Esophagus muscularis mucosa (tissue), 4 donors: ENCODE results near the gene SH2D1B. TPM values are rescaled to one million over a fixed set of nuclear protein-coding genes. Genes with fewer than 3 reads are reported as not detected.
"Not testable (repeated sequence)": the region's sequence is repeated elsewhere in the genome, so short reads cannot be mapped to it uniquely, and the experiment has no call there.

Experiments
- DNase-seq: peaks from one replicate; pipeline ENCODE4 v3.0.0-alpha.2; 2017; ENCODE audit errors: extremely low spot score
- H3K27ac ChIP-seq, 4 donors: fragments of 200-600 bp; sonication (generic); replicated peaks in 1 of 4; 1 replicate in 3 of 4; 2 replicates in 1 of 4; pipeline ENCODE4 v1.5.1; 2016 to 2019; ENCODE audit warnings: mild to moderate bottlenecking in 1 of 4
- H3K27me3 ChIP-seq, 4 donors: fragments of 200-600 bp; sonication (generic); one replicate each; pipeline versions ENCODE4 v1.5.1 to v1.6.0; 2016 to 2019
- H3K36me3 ChIP-seq, 4 donors: fragments of 200-600 bp; sonication (generic); one replicate each; pipeline ENCODE4 v1.5.1; 2016 to 2019
- H3K4me1 ChIP-seq, 4 donors: fragments of 200-600 bp; sonication (generic); one replicate each; pipeline ENCODE4 v1.5.1; 2016 to 2019
- H3K4me3 ChIP-seq, 4 donors: fragments of 200-600 bp; sonication (generic); 1 replicate in 2 of 4; 2 replicates in 2 of 4; pipeline ENCODE4 v1.5.1; 2016 to 2019; ENCODE audit warnings: mild to moderate bottlenecking in 4 of 4, moderate library complexity in 1 of 4
- H3K9me3 ChIP-seq, 4 donors: fragments of 200-600 bp; sonication (generic); 1 replicate in 3 of 4; 2 replicates in 1 of 4; pipeline ENCODE4 v1.5.1; 2016 to 2019
- EP300 ChIP-seq: sonication (generic); formaldehyde crosslinking; IDR thresholded peaks from one replicate; pipeline ENCODE4 v1.6.1; 2017; ENCODE audit warnings: antibody characterized with exemption
- POLR2A ChIP-seq: fragments of 450-650 bp; IDR thresholded peaks from one replicate; pipeline ENCODE4 v1.6.1; 2017; ENCODE audit warnings: antibody characterized with exemption, moderate library complexity, mild to moderate bottlenecking, low read depth
- POLR2AphosphoS5 ChIP-seq, 2 donors: sonication (generic); formaldehyde crosslinking; IDR thresholded peaks; one replicate each; pipeline ENCODE4 v1.6.1; 2017; ENCODE audit warnings: antibody characterized with exemption in 2 of 2
- WGBS: methylation state at CpG from one replicate; pipeline ENCODE4 v1.1.5; 2018; 5-methylcytosine and 5-hydroxymethylcytosine counted together
- intact Hi-C: fragments of 100-400 bp; cut with DNase I; formaldehyde crosslinking; loops from one replicate; pipeline ENCODE4 v1.15.1; 2023
- total RNA-seq, 4 donors: library from RNA; depleted of rRNA; stranded (reverse); fragments of >200 nt; gene quantifications; one replicate each; pipeline versions ENCODE4 v1.1.0 to v1.2.1, GENCODE V29; 2016
- TF ChIP-seq, protein P1 (sequence below), 3 experiments: fragments of 200-600 bp in 2 of 3; fragments of 450-650 bp in 1 of 3; sonication (generic) in 2 of 3; IDR thresholded peaks; one replicate each; pipeline ENCODE4 v1.5.1; 2017 to 2019; ENCODE audit warnings: antibody characterized with exemption in 3 of 3, mild to moderate bottlenecking in 2 of 3, moderate library complexity in 1 of 3

Gene SH2D1B
- total RNA-seq, 4 donors from 2014 or later: 1.2 TPM; not detected in 3

DNA sequence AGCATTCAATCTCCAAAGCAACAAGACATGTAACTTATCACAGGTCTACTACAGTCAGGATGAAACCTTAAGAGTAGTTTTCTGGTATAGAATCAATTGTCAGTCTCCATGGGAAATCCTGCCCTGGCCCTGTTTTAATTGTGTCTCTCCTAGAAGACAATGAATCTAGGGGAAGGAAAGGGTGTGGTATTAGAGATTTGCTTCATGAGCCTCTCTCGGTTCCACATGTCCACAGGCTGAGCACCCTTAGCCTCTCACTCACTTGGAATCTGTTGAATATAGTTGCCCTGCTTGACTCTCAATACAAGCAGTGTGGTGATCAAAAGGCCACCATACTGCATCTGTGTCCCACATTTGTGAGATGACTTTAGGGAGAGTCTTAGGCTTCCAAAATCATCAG, 53.0 kb downstream of the SH2D1B start:
- TF ChIP-seq, protein P1, sequence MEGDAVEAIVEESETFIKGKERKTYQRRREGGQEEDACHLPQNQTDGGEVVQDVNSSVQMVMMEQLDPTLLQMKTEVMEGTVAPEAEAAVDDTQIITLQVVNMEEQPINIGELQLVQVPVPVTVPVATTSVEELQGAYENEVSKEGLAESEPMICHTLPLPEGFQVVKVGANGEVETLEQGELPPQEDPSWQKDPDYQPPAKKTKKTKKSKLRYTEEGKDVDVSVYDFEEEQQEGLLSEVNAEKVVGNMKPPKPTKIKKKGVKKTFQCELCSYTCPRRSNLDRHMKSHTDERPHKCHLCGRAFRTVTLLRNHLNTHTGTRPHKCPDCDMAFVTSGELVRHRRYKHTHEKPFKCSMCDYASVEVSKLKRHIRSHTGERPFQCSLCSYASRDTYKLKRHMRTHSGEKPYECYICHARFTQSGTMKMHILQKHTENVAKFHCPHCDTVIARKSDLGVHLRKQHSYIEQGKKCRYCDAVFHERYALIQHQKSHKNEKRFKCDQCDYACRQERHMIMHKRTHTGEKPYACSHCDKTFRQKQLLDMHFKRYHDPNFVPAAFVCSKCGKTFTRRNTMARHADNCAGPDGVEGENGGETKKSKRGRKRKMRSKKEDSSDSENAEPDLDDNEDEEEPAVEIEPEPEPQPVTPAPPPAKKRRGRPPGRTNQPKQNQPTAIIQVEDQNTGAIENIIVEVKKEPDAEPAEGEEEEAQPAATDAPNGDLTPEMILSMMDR (IDR thresholded peaks at IDR 0.05): no peak
- TF ChIP-seq EP300 (no peak), POLR2AphosphoS5 (IDR thresholded peaks at IDR 0.05) (no peak)
- H3K4me1 ChIP-seq: no peaks in the 10 kb centered on the region
- H3K36me3 ChIP-seq: peaks cover 0 to 13% (median 6%) of the 10 kb centered on the region in 4 donors
- no peaks in the 10 kb centered on the region for H3K27me3 ChIP-seq
- 80% methylated on average over 1 of the region's 1 CpG for WGBS
- H3K9me3 ChIP-seq: no peaks in the 10 kb centered on the region
- H3K4me3 ChIP-seq: no peak overlapping the region
- no peak overlapping the region for H3K27ac ChIP-seq
- DNase-seq: no peak
- intact Hi-C loops: no loop called here

DNA sequence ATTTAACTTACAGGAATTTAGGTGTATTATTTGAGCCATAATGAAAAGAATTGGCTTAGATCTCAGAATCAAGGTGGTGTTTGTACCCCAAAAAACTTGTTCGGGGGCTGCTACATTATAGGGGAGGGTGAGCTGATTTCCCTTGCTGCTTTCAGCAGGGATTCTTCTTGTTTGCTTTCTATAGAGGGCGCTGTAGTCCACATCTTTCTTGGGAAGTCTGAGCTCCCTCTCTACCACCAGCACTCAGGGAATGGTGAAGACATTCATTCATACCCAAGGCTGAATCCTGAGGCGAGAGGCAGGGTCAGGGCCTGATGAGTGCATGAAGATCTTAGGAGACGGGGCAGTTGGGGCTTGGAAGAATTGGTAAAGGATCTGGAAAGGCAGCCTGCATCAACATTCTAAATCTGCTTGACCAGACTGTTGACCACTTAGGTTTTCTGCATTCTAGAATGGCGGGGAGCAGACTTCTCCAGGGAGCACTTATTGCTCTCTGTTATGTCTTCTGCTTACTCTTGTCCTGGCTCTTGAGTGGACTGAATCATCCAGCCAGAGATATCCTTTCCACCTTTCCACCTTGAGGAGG, 54.2 kb downstream of the SH2D1B start:
- WGBS: 58% methylated on average over 5 of the region's 5 CpGs

DNA sequence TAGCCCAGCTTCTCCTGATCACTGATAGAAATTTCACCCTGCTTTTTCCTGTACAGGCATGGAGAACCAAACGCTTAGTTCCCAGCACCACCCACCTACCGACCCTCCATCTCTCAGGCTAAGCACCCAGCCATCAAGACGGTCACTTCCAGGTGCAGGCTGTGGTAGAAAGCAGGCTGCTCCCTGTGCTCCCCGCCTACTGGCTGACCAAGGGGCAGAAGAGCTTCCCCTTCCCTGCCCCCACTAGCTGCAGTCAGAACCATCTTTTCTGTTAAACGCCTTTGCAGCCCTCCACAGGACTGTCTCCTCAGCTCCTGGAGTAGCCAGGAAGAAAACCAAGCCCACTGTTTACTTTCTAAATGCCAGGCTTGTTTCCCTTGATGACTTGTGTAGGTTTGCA, 58.2 kb downstream of the SH2D1B start:
- Histone ChIP-seq H3K27me3 (no peaks in the 10 kb centered on the region), H3K27ac (no peak overlapping the region), H3K4me3 (no peak overlapping the region), H3K9me3 (no peaks in the 10 kb centered on the region), H3K4me1 (peaks cover 0 to 5% (median 0%) of the 10 kb centered on the region in 4 donors), H3K36me3 (peaks cover 0 to 13% (median 6%) of the 10 kb centered on the region in 4 donors)
- TF ChIP-seq POLR2A: no peak
- TF ChIP-seq POLR2AphosphoS5 (IDR thresholded peaks at IDR 0.05): no peak
- no peak for TF ChIP-seq EP300
- TF ChIP-seq, protein P1 (IDR thresholded peaks at IDR 0.05): no peak
- intact Hi-C loops: no loop called here
- WGBS: 77% methylated on average over 5 of the region's 5 CpGs
- no peak for DNase-seq

More for the DNA sequence above, 54.2 kb downstream of the SH2D1B start:
- H3K4me3 ChIP-seq: no peak overlapping the region
- H3K27ac ChIP-seq: no peak overlapping the region
- no peak for DNase-seq
- TF ChIP-seq POLR2A: no peak
- TF ChIP-seq POLR2AphosphoS5 (IDR thresholded peaks at IDR 0.05): no peak
- TF ChIP-seq EP300: no peak
- TF ChIP-seq, protein P1 (IDR thresholded peaks at IDR 0.05): no peak
- intact Hi-C loops: no loop called here
- no peaks in the 10 kb centered on the region for H3K27me3 ChIP-seq
- no peaks in the 10 kb centered on the region for H3K4me1 ChIP-seq
- H3K36me3 ChIP-seq: peaks cover 0 to 13% (median 6%) of the 10 kb centered on the region in 4 donors
- H3K9me3 ChIP-seq: no peaks in the 10 kb centered on the region

DNA sequence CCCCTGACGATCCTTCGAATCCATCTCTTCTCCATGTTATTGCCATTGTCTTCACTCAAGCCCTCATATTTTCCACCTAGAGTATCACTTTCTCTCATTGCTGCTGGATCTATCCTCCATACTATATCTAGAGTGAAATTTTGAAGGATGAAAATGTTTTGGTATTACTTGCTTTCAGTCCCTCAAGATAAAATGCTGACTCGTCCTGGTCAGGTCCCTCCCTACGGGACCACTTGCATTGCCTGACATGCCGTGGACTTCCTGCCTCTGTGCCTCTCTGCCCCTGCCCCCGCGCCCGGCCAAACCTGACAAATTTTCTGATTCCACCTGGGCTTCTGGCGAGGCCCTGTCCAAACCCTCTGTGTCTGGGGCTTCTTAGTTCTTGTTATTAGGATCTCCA, 58.9 kb downstream of the SH2D1B start:
- Histone ChIP-seq H3K27ac (no peak overlapping the region), H3K36me3 (peaks cover 0 to 13% (median 6%) of the 10 kb centered on the region in 4 donors), H3K27me3 (no peaks in the 10 kb centered on the region), H3K4me3 (no peak overlapping the region), H3K9me3 (no peaks in the 10 kb centered on the region), H3K4me1 (peaks cover 0 to 5% (median 0%) of the 10 kb centered on the region in 4 donors)
- intact Hi-C loops: no loop called here
- DNase-seq: no peak
- TF ChIP-seq, protein P1 (IDR thresholded peaks at IDR 0.05): no peak
- TF ChIP-seq POLR2A: no peak
- TF ChIP-seq EP300: no peak
- no peak for TF ChIP-seq POLR2AphosphoS5 (IDR thresholded peaks at IDR 0.05)
- WGBS: 90% methylated on average over 9 of the region's 9 CpGs

DNA sequence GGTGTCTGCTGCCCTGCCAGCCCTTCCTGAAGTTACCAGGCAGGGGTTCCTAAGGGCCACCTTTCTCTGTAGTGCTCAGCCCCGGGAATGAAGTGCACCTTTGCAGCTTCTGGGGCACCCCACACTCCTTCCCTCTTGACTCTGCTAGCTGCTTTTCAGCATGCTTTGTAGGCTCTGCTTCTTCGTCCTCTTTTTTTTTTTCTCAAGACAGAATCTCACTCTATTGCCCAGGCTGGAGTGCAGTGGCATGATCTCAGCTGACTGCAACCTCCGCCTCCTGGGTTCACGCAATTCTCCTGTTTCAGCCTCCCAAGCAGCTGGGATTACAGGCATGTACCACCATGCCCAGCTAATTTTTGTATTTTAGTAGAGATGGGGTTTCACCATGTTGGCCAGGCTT, 60.1 kb downstream of the SH2D1B start:
- H3K9me3 ChIP-seq, H3K4me3 ChIP-seq, H3K4me1 ChIP-seq, DNase-seq, H3K27ac ChIP-seq, H3K27me3 ChIP-seq, intact Hi-C loops: not testable (repeated sequence)
- WGBS: 73% methylated on average over 3 of the region's 4 CpGs
- H3K36me3 ChIP-seq: peaks cover 0 to 11% (median 3%) of the 10 kb centered on the region in 4 donors
